IMR-90 (cell line): ENCODE data around the gene GDPD5. TPM values are rescaled to one million over a fixed set of nuclear protein-coding genes. Genes with fewer than 3 reads are reported as not detected.

ENCODE experiments used
- ATAC-seq: fragments of 200-7000 bp; cut with Tn5 transposase; 2 replicates; pipeline ENCODE4 v1.9.1; 2020; ENCODE audit warnings: low read depth, mild to moderate bottlenecking, moderate library complexity
- BruUV-seq: library from RNA; stranded (reverse); fragments of 400-500 nt; replicated peaks from 2 replicates; lab custom pipeline; 2021; lab: Mats Ljungman, UMichigan
- CTCF ChIA-PET: fragments of 300-600 bp; formaldehyde crosslinking; extraction: SDS; loops from one replicate; lab custom pipeline; 2021; ENCODE audit warnings: antibody characterized with exemption; lab: Yijun Ruan, JAX
- POLR2A ChIA-PET: fragments of 300-600 bp; sonication (Branson Sonifier 250); formaldehyde crosslinking; loops from one replicate; lab custom pipeline; 2022; ENCODE audit warnings: antibody characterized with exemption; ENCODE audit not compliant: unreplicated experiment; lab: Charles Lee
- DNase-seq: peaks from one replicate; pipeline ENCODE4 v3.0.0; 2013
- H2AFZ ChIP-seq: replicated peaks from 2 replicates; pipeline ENCODE3; 2013; ENCODE audit warnings: low read length, mild to moderate bottlenecking; ENCODE audit not compliant: poor library complexity
- H2AK5ac ChIP-seq: 2 replicates; pipeline ENCODE4 v1.6.1; 2013; ENCODE audit warnings: low read depth, low read length, inconsistent platforms
- H2AK9ac ChIP-seq: replicated peaks from 2 replicates; pipeline ENCODE3; 2013; ENCODE audit warnings: mild to moderate bottlenecking, low read depth, low read length, moderate library complexity; ENCODE audit not compliant: poor library complexity
- H2BK120ac ChIP-seq: 2 replicates; pipeline ENCODE4 v1.6.1; 2013; ENCODE audit warnings: low read depth, low read length, inconsistent platforms
- H2BK15ac ChIP-seq: 3 replicates; pipeline ENCODE4 v1.6.1; 2013; ENCODE audit warnings: low read depth, low read length, inconsistent platforms
- H2BK20ac ChIP-seq: 2 replicates; pipeline ENCODE4 v1.6.1; 2013; ENCODE audit warnings: low read depth, mild to moderate bottlenecking, inconsistent platforms, low read length, moderate library complexity
- H2BK5ac ChIP-seq: 2 replicates; pipeline ENCODE4 v1.6.1; 2013; ENCODE audit warnings: mild to moderate bottlenecking, low read depth, low read length, inconsistent platforms; ENCODE audit not compliant: poor library complexity, severe bottlenecking
- H3K14ac ChIP-seq: replicated peaks from 2 replicates; pipeline ENCODE4 v1.6.1; 2013; ENCODE audit warnings: low read depth, low read length, inconsistent platforms
- H3K18ac ChIP-seq: 2 replicates; pipeline ENCODE4 v1.6.1; 2013; ENCODE audit warnings: low read depth, low read length, control low read depth
- H3K23ac ChIP-seq: 2 replicates; pipeline ENCODE4 v1.6.1; 2013; ENCODE audit warnings: low read depth, low read length, inconsistent platforms
- H3K27ac ChIP-seq: 2 replicates; pipeline ENCODE4 v1.5.1; 2013; ENCODE audit warnings: mild to moderate bottlenecking, control low read depth, low read length; ENCODE audit not compliant: insufficient read depth
- H3K27me3 ChIP-seq: 2 replicates; pipeline ENCODE4 v1.6.1; 2013; ENCODE audit warnings: low read length; ENCODE audit not compliant: control insufficient read depth, insufficient read depth
- H3K36me3 ChIP-seq: 2 replicates; pipeline ENCODE4 v1.6.1; 2013; ENCODE audit warnings: low read length, mixed read lengths; ENCODE audit not compliant: control insufficient read depth, insufficient read depth
- H3K4ac ChIP-seq: 2 replicates; pipeline ENCODE4 v1.6.1; 2013; ENCODE audit warnings: low read depth, low read length, inconsistent platforms
- H3K4me1 ChIP-seq: 2 replicates; pipeline ENCODE4 v1.6.1; 2013; ENCODE audit warnings: low read length, mixed read lengths; ENCODE audit not compliant: control insufficient read depth, insufficient read depth
- H3K4me2 ChIP-seq: 2 replicates; pipeline ENCODE4 v1.6.1; 2013; ENCODE audit warnings: low read depth, mild to moderate bottlenecking, control low read depth, low read length, moderate library complexity
- H3K4me3 ChIP-seq: 2 replicates; pipeline ENCODE4 v1.5.1; 2013; ENCODE audit warnings: low read depth, mild to moderate bottlenecking, control low read depth, low read length, moderate library complexity; ENCODE audit not compliant: insufficient read depth
- H3K56ac ChIP-seq: 2 replicates; pipeline ENCODE4 v1.6.1; 2013; ENCODE audit warnings: low read length, inconsistent platforms; ENCODE audit not compliant: insufficient read depth; ENCODE audit errors: extremely low read depth
- H3K79me1 ChIP-seq, 2 experiments: 2 replicates each; pipeline ENCODE4 v1.6.1; 2013; ENCODE audit warnings: low read length in 2 of 2, inconsistent platforms in 1 of 2, low read depth in 1 of 2
- H3K9ac ChIP-seq: 2 replicates; pipeline ENCODE4 v1.6.1; 2013; ENCODE audit warnings: low read depth, low read length, control low read depth
- H3K9me1 ChIP-seq: 2 replicates; pipeline ENCODE4 v1.6.1; 2013; ENCODE audit warnings: low read length, inconsistent platforms; ENCODE audit not compliant: insufficient read depth
- H3K9me3 ChIP-seq: 2 replicates; pipeline ENCODE4 v1.6.1; 2013; ENCODE audit warnings: low read length; ENCODE audit not compliant: control insufficient read depth, insufficient read depth
- H4K20me1 ChIP-seq: 2 replicates; pipeline ENCODE4 v1.6.1; 2013; ENCODE audit warnings: low read length, inconsistent platforms; ENCODE audit not compliant: insufficient read depth
- H4K5ac ChIP-seq: 2 replicates; pipeline ENCODE4 v1.6.1; 2013; ENCODE audit warnings: mild to moderate bottlenecking, low read depth, low read length, control low read depth
- H4K8ac ChIP-seq, 2 experiments: 2 replicates each; pipeline ENCODE4 v1.6.1; 2013; ENCODE audit warnings: low read depth in 2 of 2, low read length in 2 of 2, control low read depth in 1 of 2, inconsistent platforms in 1 of 2
- H4K91ac ChIP-seq: 2 replicates; pipeline ENCODE4 v1.6.1; 2013; ENCODE audit warnings: low read depth, low read length, inconsistent platforms; ENCODE audit not compliant: insufficient read depth
- BHLHE40 ChIP-seq: fragments of 150-350 bp; IDR thresholded peaks from 2 replicates; pipeline ENCODE4 v1.6.1; 2016; ENCODE audit warnings: mild to moderate bottlenecking, low read depth, low read length
- CEBPB ChIP-seq: IDR thresholded peaks from 2 replicates; pipeline ENCODE4 v1.6.1; 2012; ENCODE audit warnings: low read depth, low read length, improper control_type of control experiment
- CHD1 ChIP-seq: IDR thresholded peaks from 2 replicates; pipeline ENCODE4 v1.6.1; 2012; ENCODE audit warnings: low read depth, low read length, improper control_type of control experiment
- CTCF ChIP-seq: conservative IDR thresholded peaks from 2 replicates; pipeline ENCODE4 v1.5.1; 2012; ENCODE audit warnings: mild to moderate bottlenecking, low read depth, low read length, improper control_type of control experiment
- ELK1 ChIP-seq: fragments of 150-350 bp; IDR thresholded peaks from 2 replicates; pipeline ENCODE4 v1.6.1; 2016; ENCODE audit warnings: low read depth, mild to moderate bottlenecking, low read length, moderate library complexity, borderline replicate concordance
- FOS ChIP-seq: fragments of 150-350 bp; IDR thresholded peaks from 2 replicates; pipeline ENCODE4 v1.6.1; 2016; ENCODE audit warnings: low read depth, low read length
- MAFK ChIP-seq: IDR thresholded peaks from 2 replicates; pipeline ENCODE4 v1.6.1; 2012; ENCODE audit warnings: low read depth, low read length, improper control_type of control experiment
- MAZ ChIP-seq: IDR thresholded peaks from 2 replicates; pipeline ENCODE4 v1.6.1; 2012; ENCODE audit warnings: low read depth, mild to moderate bottlenecking, low read length, improper control_type of control experiment, moderate library complexity, borderline replicate concordance
- MXI1 ChIP-seq: IDR thresholded peaks from 2 replicates; pipeline ENCODE4 v1.6.1; 2012; ENCODE audit warnings: low read depth, mild to moderate bottlenecking, low read length, moderate library complexity, borderline replicate concordance
- NFE2L2 ChIP-seq: fragments of 150-350 bp; IDR thresholded peaks from 2 replicates; pipeline ENCODE4 v1.6.1; 2016; ENCODE audit warnings: low read depth, mild to moderate bottlenecking, low read length
- POLR2A ChIP-seq: IDR thresholded peaks from 2 replicates; pipeline ENCODE4 v1.6.1; 2012; ENCODE audit warnings: mild to moderate bottlenecking, low read depth, low read length
- RAD21 ChIP-seq: IDR thresholded peaks from 2 replicates; pipeline ENCODE4 v1.6.1; 2012; ENCODE audit warnings: low read length, improper control_type of control experiment
- RCOR1 ChIP-seq: IDR thresholded peaks from 2 replicates; pipeline ENCODE4 v1.6.1; 2012; ENCODE audit warnings: mild to moderate bottlenecking, low read length, improper control_type of control experiment; ENCODE audit not compliant: insufficient replicate concordance
- RFX5 ChIP-seq: IDR thresholded peaks from 2 replicates; pipeline ENCODE4 v1.8.0; 2012; ENCODE audit warnings: low read depth, mild to moderate bottlenecking, low read length, moderate library complexity
- SMC3 ChIP-seq: fragments of 150-350 bp; IDR thresholded peaks from 2 replicates; pipeline ENCODE4 v1.6.1; 2016; ENCODE audit warnings: low read depth, mild to moderate bottlenecking, antibody characterized with exemption, low read length, moderate library complexity
- WGBS, 2 experiments: methylation state at CpG; one replicate each; pipeline versions ENCODE4 v1.1.5 to v1.1.7; 2013; ENCODE audit warnings: missing lambda C conversion rate in 2 of 2; ENCODE audit not compliant: insufficient read length in 1 of 2; ENCODE audit errors: extremely low coverage in 2 of 2; 5-methylcytosine and 5-hydroxymethylcytosine counted together
- dilution Hi-C: fragments of 300-500 bp; cut with HindIII; formaldehyde crosslinking; loops from one replicate; pipeline ENCODE4 v1.14.3; 2018; ENCODE audit warnings: low sequenced_read_pairs; ENCODE audit not compliant: unreplicated experiment
- in situ Hi-C: fragments of 300-500 bp; cut with MboI; formaldehyde crosslinking; loops from 3 replicates; pipeline ENCODE4 v1.14.3; 2019; ENCODE audit warnings: low sequenced_read_pairs, inconsistent platforms, mixed read lengths
- intact Hi-C: fragments of 100-400 bp; cut with micrococcal nuclease; formaldehyde crosslinking; loops from 2 replicates; pipeline ENCODE4 v1.10.0; 2022
- polyA plus RNA-seq, 3 experiments: library from polyadenylated mRNA; depleted of rRNA; stranded (reverse); fragments of >200 nt; gene quantifications; 2 replicates each; pipeline ENCODE4 v1.2.3, GENCODE V29; 2012; ENCODE audit warnings: low replicate concordance in 1 of 3
- total RNA-seq: library from RNA; depleted of rRNA; stranded (reverse); fragments of >200 nt; gene quantifications from 2 replicates; pipeline ENCODE4 v1.2.3, GENCODE V29; 2012

GDPD5 gene
- total and polyA plus RNA-seq, 2 of the 4 experiments (the other 2 are of a cell fraction): 2.0 to 7.9 TPM

GRCh38 chr11:75555079-75555811, 29.5 kb upstream of the GDPD5 start:
- peak overlapping the region; percentile 95 for H2BK20ac ChIP-seq
- H3K18ac ChIP-seq: peak overlapping the region; percentile 82
- no peaks in the 10 kb centered on the region for H3K9me3 ChIP-seq
- H3K79me1 ChIP-seq: peaks cover 13 to 50% of the 10 kb centered on the region in 2 experiments
- ATAC-seq (no peak), DNase-seq (no peak)
- H3K4ac ChIP-seq: peak overlapping the region; percentile 97
- peak overlapping the region; percentile 94 for H4K5ac ChIP-seq
- peak overlapping the region; percentile 92 for H2BK120ac ChIP-seq
- H3K23ac ChIP-seq: peak overlapping the region; percentile 64
- no peaks in the 10 kb centered on the region for H4K20me1 ChIP-seq
- peak overlapping the region; percentile 97 to 98 for H4K8ac ChIP-seq
- no peaks in the 10 kb centered on the region for H3K27me3 ChIP-seq
- H3K9me1 ChIP-seq: peaks cover 36% of the 10 kb centered on the region
- H2AFZ ChIP-seq: peak overlapping the region; percentile 87
- ChIA-PET POLR2A (interaction anchor here (1.7 kb wide), 1 partner anchor 10 kb away, joined by 27 read pairs; no protein-coding TSS in a partner anchor), CTCF (interaction anchor here (0.9 to 1.3 kb wide), 2 partner anchors 9 to 11 kb away, joined by 3 to 4 read pairs; no protein-coding TSS in a partner anchor)
- intact Hi-C loops (no loop called here), dilution Hi-C loops (no loop called here), in situ Hi-C loops (no loop called here)
- H3K27ac ChIP-seq: peak overlapping the region; percentile 96
- H2BK5ac ChIP-seq: peak overlapping the region; percentile 91
- peak overlapping the region; percentile 78 for H3K4me2 ChIP-seq
- peak overlapping the region; percentile 98 for H2AK9ac ChIP-seq
- peak overlapping the region; percentile 27; the same call in 1 of the 2 replicates for H3K4me3 ChIP-seq
- no peaks in the 10 kb centered on the region for H3K36me3 ChIP-seq
- peak overlapping the region; percentile 80 for H3K14ac ChIP-seq
- BruUV-seq: no TSS peak
- peak overlapping the region; percentile 97 for H2BK15ac ChIP-seq
- peaks cover 41% of the 10 kb centered on the region for H3K4me1 ChIP-seq
- peak overlapping the region; percentile 98 for H4K91ac ChIP-seq
- 76% methylated on average over 7 of the region's 12 CpGs; no CpG with 5 or more reads in 1 of the 2 experiments for WGBS, 2 experiments
- H3K9ac ChIP-seq: peak overlapping the region; percentile 81
- H3K56ac ChIP-seq: peak overlapping the region; percentile 93
- peak overlapping the region; percentile 97 for H2AK5ac ChIP-seq
- TF ChIP-seq NFE2L2: no peak
- TF ChIP-seq RCOR1: no peak
- no peak for TF ChIP-seq BHLHE40
- TF ChIP-seq ELK1: no peak
- no peak for TF ChIP-seq RAD21
- no peak for TF ChIP-seq CTCF
- no peak for TF ChIP-seq MAFK
- no peak for TF ChIP-seq CHD1
- no peak for TF ChIP-seq POLR2A
- TF ChIP-seq RFX5: no peak
- TF ChIP-seq MAZ: no peak
- no peak for TF ChIP-seq SMC3
- no peak for TF ChIP-seq FOS
- no peak for TF ChIP-seq MXI1
- no peak for TF ChIP-seq CEBPB
